CD4-positive, alpha-beta T cell (primary cell): Measurements from ENCODE around the gene ZFP3. TPM values are rescaled to one million over a fixed set of nuclear protein-coding genes. Genes with fewer than 3 reads are reported as not detected.
"Not testable (repeated sequence)": the region's sequence is repeated elsewhere in the genome, so short reads cannot be mapped to it uniquely, and the experiment has no call there.

ENCODE experiments used
- ATAC-seq: fragments of 200-7000 bp; cut with Tn5 transposase; one replicate; pipeline ENCODE4 v1.10.0; 2022; ENCODE audit warnings: mild to moderate bottlenecking; ENCODE audit not compliant: poor library complexity
- CTCF ChIA-PET: fragments of 350-600 bp; sonication (Branson Sonifier 250); formaldehyde crosslinking; loops from one replicate; lab custom pipeline; 2021; ENCODE audit warnings: antibody characterized with exemption, inconsistent platforms; lab: Charles Lee
- POLR2A ChIA-PET: fragments of 350-600 bp; sonication (Branson Sonifier 250); formaldehyde crosslinking; loops from one replicate; lab custom pipeline; 2021; ENCODE audit warnings: antibody characterized with exemption, inconsistent platforms; lab: Charles Lee
- DNase-seq, 14 experiments: peaks; one replicate each; pipeline ENCODE4 v3.0.0-alpha.2; 2013 to 2020; ENCODE audit warnings: mixed read lengths in 2 of 14
- H3K27ac ChIP-seq, 2 donors: one replicate each; pipeline versions ENCODE4 v1.5.1 to v1.7.0; 2013; ENCODE audit warnings: low read length in 2 of 2, low read depth in 1 of 2, mild to moderate bottlenecking in 1 of 2
- H3K27me3 ChIP-seq, 2 experiments: 1 replicate in 1 of 2; 2 replicates in 1 of 2; pipeline versions ENCODE4 v1.6.1 to v1.7.0; 2013; ENCODE audit warnings: low read length in 2 of 2, control low read depth in 1 of 2, mild to moderate bottlenecking in 1 of 2, moderate library complexity in 1 of 2; ENCODE audit not compliant: insufficient read depth in 2 of 2, control insufficient read depth in 1 of 2
- H3K36me3 ChIP-seq: one replicate; pipeline ENCODE4 v1.6.1; 2013; ENCODE audit warnings: low read length, control low read depth; ENCODE audit not compliant: insufficient read depth
- H3K4me1 ChIP-seq: one replicate; pipeline ENCODE4 v1.6.1; 2013; ENCODE audit warnings: low read length, control low read depth; ENCODE audit not compliant: insufficient read depth
- H3K4me3 ChIP-seq: one replicate; pipeline ENCODE4 v1.5.1; 2013; ENCODE audit warnings: mild to moderate bottlenecking, low read length, moderate library complexity
- H3K9me3 ChIP-seq, 2 experiments: 1 replicate in 1 of 2; 2 replicates in 1 of 2; pipeline versions ENCODE4 v1.6.1 to v1.7.0; 2013; ENCODE audit warnings: low read length in 2 of 2, mild to moderate bottlenecking in 2 of 2, control low read depth in 1 of 2, moderate library complexity in 1 of 2; ENCODE audit not compliant: control insufficient read depth in 1 of 2, insufficient read depth in 1 of 2
- H3K27ac Mint-ChIP-seq: one replicate; pipeline ENCODE4 v1.8.0; 2020; ENCODE audit warnings: mixed read lengths
- H3K27me3 Mint-ChIP-seq: one replicate; pipeline ENCODE4 v1.8.0; 2021; ENCODE audit warnings: mixed read lengths
- H3K36me3 Mint-ChIP-seq: one replicate; pipeline ENCODE4 v1.8.0; 2021; ENCODE audit warnings: low read depth, mixed read lengths
- H3K4me1 Mint-ChIP-seq: one replicate; pipeline ENCODE4 v1.8.0; 2021; ENCODE audit warnings: low read depth, mixed read lengths
- H3K4me3 Mint-ChIP-seq: one replicate; pipeline ENCODE4 v1.8.0; 2020; ENCODE audit warnings: mild to moderate bottlenecking, mixed read lengths
- H3K9me3 Mint-ChIP-seq: one replicate; pipeline ENCODE4 v1.8.0; 2020; ENCODE audit warnings: mixed read lengths
- intact Hi-C, 2 experiments: fragments of 100-400 bp; cut with DNase I in 1 of 2; cut with micrococcal nuclease in 1 of 2; formaldehyde crosslinking; loops; one replicate each; pipeline versions ENCODE4 v1.15.1 to v1.9.0; 2023 to 2025; cut with DNase I, micrococcal nuclease
- total RNA-seq, 174 experiments: library from RNA in 2 of 174; stranded (reverse) in 2 of 174; gene quantifications; one replicate each; pipeline ENCODE4 v1.2.3 and lab custom pipeline; 2021 to 2026
- TF ChIP-seq, protein P1 (sequence below): fragments of 200-600 bp; IDR thresholded peaks from one replicate; pipeline ENCODE4 v1.8.0; 2022; ENCODE audit warnings: antibody characterized with exemption, mild to moderate bottlenecking

ZFP3 gene
- total RNA-seq, 2 experiments from 2014 or later = 2.4 TPM

DNA sequence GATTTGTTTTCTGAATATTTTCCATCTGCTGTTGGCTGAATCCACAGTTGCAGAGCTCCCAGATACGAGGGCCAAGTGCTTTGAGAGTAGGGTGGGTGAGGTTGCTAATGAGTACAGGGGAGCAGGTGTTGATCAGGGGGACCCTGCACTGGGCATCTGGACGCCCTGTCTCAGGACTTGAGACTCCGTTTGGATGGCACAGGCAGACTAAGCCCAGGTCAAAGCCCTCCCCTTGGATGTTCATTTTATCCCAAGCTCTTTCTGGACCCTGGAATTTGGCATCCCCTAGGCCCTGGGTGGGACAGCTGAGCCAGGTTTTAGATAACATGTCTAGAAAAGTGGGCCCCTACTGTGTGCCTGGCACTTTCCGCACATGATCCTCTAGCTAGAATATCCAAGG, 49.6 kb downstream of the ZFP3 start:
- H3K27me3 Mint-ChIP-seq = peaks cover 42% of the 10 kb centered on the region
- peaks cover 7 to 10% of the 10 kb centered on the region in 2 experiments for H3K27me3 ChIP-seq

DNA sequence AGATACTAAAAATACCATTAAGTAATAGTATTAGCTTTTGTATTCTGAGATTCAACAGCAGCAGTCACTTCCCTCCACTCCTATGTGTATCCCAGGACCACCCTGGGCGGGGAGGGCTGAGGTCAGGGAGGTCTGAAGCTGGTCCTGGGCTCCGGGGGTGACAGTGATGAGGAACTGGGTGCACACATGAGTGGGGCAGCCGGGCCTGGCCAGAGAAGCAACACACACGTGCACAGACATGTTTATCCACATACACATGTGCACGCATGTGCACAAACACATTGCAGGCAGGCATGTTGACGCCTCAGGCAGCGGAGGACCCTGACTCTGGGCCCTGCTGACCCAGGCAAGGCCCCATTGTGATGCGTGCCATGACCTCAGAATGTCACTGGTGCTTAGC, 50.1 kb downstream of the ZFP3 start:
- DNase-seq, H3K27ac Mint-ChIP-seq, H3K27ac ChIP-seq, H3K36me3 Mint-ChIP-seq, H3K4me1 Mint-ChIP-seq, CTCF ChIA-PET, H3K9me3 Mint-ChIP-seq, H3K4me3 Mint-ChIP-seq, H3K27me3 ChIP-seq, H3K36me3 ChIP-seq, ATAC-seq, H3K4me1 ChIP-seq, H3K9me3 ChIP-seq, H3K4me3 ChIP-seq, intact Hi-C loops, POLR2A ChIA-PET: not testable (repeated sequence)
- peaks cover 42% of the 10 kb centered on the region for H3K27me3 Mint-ChIP-seq

More for the DNA sequence above, 49.6 kb downstream of the ZFP3 start:
- Histone ChIP-seq H3K36me3 (no peaks in the 10 kb centered on the region), H3K9me3 (peaks cover 0 to under 1% of the 10 kb centered on the region in 2 experiments), H3K4me1 (peaks cover under 1% of the 10 kb centered on the region), H3K4me3 (no peak overlapping the region), H3K27ac (no peak overlapping the region)
- ChIA-PET CTCF (no interaction called here), POLR2A (no interaction called here)
- TF ChIP-seq, protein P1, sequence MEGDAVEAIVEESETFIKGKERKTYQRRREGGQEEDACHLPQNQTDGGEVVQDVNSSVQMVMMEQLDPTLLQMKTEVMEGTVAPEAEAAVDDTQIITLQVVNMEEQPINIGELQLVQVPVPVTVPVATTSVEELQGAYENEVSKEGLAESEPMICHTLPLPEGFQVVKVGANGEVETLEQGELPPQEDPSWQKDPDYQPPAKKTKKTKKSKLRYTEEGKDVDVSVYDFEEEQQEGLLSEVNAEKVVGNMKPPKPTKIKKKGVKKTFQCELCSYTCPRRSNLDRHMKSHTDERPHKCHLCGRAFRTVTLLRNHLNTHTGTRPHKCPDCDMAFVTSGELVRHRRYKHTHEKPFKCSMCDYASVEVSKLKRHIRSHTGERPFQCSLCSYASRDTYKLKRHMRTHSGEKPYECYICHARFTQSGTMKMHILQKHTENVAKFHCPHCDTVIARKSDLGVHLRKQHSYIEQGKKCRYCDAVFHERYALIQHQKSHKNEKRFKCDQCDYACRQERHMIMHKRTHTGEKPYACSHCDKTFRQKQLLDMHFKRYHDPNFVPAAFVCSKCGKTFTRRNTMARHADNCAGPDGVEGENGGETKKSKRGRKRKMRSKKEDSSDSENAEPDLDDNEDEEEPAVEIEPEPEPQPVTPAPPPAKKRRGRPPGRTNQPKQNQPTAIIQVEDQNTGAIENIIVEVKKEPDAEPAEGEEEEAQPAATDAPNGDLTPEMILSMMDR = no peak
- intact Hi-C loops = no loop called here
- DNase-seq (peak in 1 of 14 experiments; percentile 23), ATAC-seq (no peak)
- Mint-ChIP-seq H3K4me1 (no peaks in the 10 kb centered on the region), H3K4me3 (no peak overlapping the region), H3K9me3 (no peaks in the 10 kb centered on the region), H3K27ac (no peak overlapping the region), H3K36me3 (no peaks in the 10 kb centered on the region)

GRCh38 chr17:5128905-5129535, 50.8 kb downstream of the ZFP3 start:
- ATAC-seq = no peak
- Mint-ChIP-seq H3K27ac (no peak overlapping the region), H3K36me3 (no peaks in the 10 kb centered on the region), H3K27me3 (peaks cover 36% of the 10 kb centered on the region), H3K4me3 (no peak overlapping the region), H3K4me1 (no peaks in the 10 kb centered on the region), H3K9me3 (no peaks in the 10 kb centered on the region)
- H3K27ac ChIP-seq = no peak overlapping the region
- TF ChIP-seq, protein P1 = no peak
- no peaks in the 10 kb centered on the region for H3K36me3 ChIP-seq
- H3K27me3 ChIP-seq = peaks cover 3 to 4% of the 10 kb centered on the region in 2 experiments
- CTCF ChIA-PET = no interaction called here
- POLR2A ChIA-PET = no interaction called here
- no peaks in the 10 kb centered on the region for H3K9me3 ChIP-seq
- no peaks in the 10 kb centered on the region for H3K4me1 ChIP-seq
- intact Hi-C loops = no loop called here
- H3K4me3 ChIP-seq = no peak overlapping the region
- no peak for DNase-seq

DNA sequence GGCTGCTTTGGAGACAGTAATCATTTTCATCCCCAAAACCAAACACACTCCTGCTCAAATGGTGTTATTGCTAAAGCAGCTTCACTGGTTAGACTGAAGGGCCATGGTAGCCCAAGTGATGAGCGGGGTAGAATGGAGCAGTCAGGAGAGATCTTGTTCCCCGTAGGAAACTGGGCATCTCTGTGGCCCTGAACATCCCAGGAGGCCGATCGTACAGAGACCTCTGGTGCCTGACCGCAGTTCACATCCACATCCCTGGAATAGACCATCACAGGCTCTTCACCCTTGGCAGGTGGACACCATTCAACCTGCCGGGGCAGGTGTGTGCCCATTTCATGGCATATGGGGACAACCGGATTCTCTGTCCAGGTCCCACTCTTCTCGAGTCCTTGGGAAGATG, 51.5 kb downstream of the ZFP3 start:
- H3K9me3 Mint-ChIP-seq, ATAC-seq, H3K4me3 ChIP-seq, H3K4me3 Mint-ChIP-seq, intact Hi-C loops, H3K27ac Mint-ChIP-seq, H3K4me1 Mint-ChIP-seq, H3K27ac ChIP-seq, POLR2A ChIA-PET, H3K9me3 ChIP-seq, H3K36me3 Mint-ChIP-seq, H3K4me1 ChIP-seq, H3K27me3 ChIP-seq, CTCF ChIA-PET, H3K36me3 ChIP-seq: not testable (repeated sequence)
- peak in 1 of 14 experiments; percentile 16 for DNase-seq
- peaks cover 29% of the 10 kb centered on the region for H3K27me3 Mint-ChIP-seq

GRCh38 chr17:5130261-5130660, 52.0 kb downstream of the ZFP3 start:
- H3K4me1 ChIP-seq, H3K36me3 Mint-ChIP-seq, H3K4me1 Mint-ChIP-seq, ATAC-seq, H3K4me3 Mint-ChIP-seq, H3K9me3 ChIP-seq, H3K27ac ChIP-seq, CTCF ChIA-PET, H3K4me3 ChIP-seq, H3K36me3 ChIP-seq, DNase-seq, H3K27me3 ChIP-seq, H3K9me3 Mint-ChIP-seq, H3K27ac Mint-ChIP-seq, POLR2A ChIA-PET, intact Hi-C loops: not testable (repeated sequence)
- peaks cover 24% of the 10 kb centered on the region for H3K27me3 Mint-ChIP-seq

- intact Hi-C loops = not testable (repeated sequence)
Observed at GRCh38 chr17:5130687-5131086, 52.4 kb downstream of the ZFP3 start.

More at GRCh38 chr17:5130687-5131086, 52.4 kb downstream of the ZFP3 start:
- H3K9me3 ChIP-seq, H3K27ac Mint-ChIP-seq, H3K4me1 Mint-ChIP-seq, POLR2A ChIA-PET, H3K36me3 ChIP-seq, H3K4me1 ChIP-seq, H3K36me3 Mint-ChIP-seq, H3K4me3 ChIP-seq, H3K27me3 ChIP-seq, H3K9me3 Mint-ChIP-seq, H3K27ac ChIP-seq, ATAC-seq, H3K4me3 Mint-ChIP-seq, CTCF ChIA-PET: not testable (repeated sequence)
- H3K27me3 Mint-ChIP-seq = peaks cover 20% of the 10 kb centered on the region
- DNase-seq = peak in 1 of 14 experiments; percentile 15
